ENCODE results near the gene GNGT1.

Gene GNGT1

GRCh38 chr7:93906267-93906666, at the start of gene GNGT1:
TSS of gene GNGT1 (plus strand) at chr7:93906567. CDS start at chr7:93906747, 180 bp downstream.
- DNase-seq = no peak

GRCh38 chr7:93858857-93859256, 47.5 kb upstream of the GNGT1 start:
- DNase-seq = no peak

- DNase-seq = no peak
Measured at GRCh38 chr7:93860261-93860660, 46.1 kb upstream of the GNGT1 start.

GRCh38 chr7:93861325-93861949, 44.9 kb upstream of the GNGT1 start:
- DNase-seq = no peak

- DNase-seq = no peak
Measured at GRCh38 chr7:93862651-93863050, 43.7 kb upstream of the GNGT1 start.

- DNase-seq = no peak
Measured at GRCh38 chr7:93866886-93867285, 39.5 kb upstream of the GNGT1 start.

GRCh38 chr7:93873998-93874574, 32.3 kb upstream of the GNGT1 start:
- no peak for DNase-seq

GRCh38 chr7:93877742-93878141, 28.6 kb upstream of the GNGT1 start:
- DNase-seq = no peak

- no peak for DNase-seq
Measured at GRCh38 chr7:93879356-93879755, 27.0 kb upstream of the GNGT1 start.

- DNase-seq = no peak
Measured at GRCh38 chr7:93882468-93882867, 23.9 kb upstream of the GNGT1 start.

- DNase-seq = no peak
Measured at GRCh38 chr7:93883078-93883916, 23.1 kb upstream of the GNGT1 start.

GRCh38 chr7:93883917-93884345, 22.4 kb upstream of the GNGT1 start:
- no peak for DNase-seq

- DNase-seq = no peak
Measured at GRCh38 chr7:93884541-93884940, 21.8 kb upstream of the GNGT1 start.

GRCh38 chr7:93889261-93889660, 17.1 kb upstream of the GNGT1 start:
- DNase-seq = no peak

- no peak for DNase-seq
Measured at GRCh38 chr7:93890041-93890463, 16.3 kb upstream of the GNGT1 start.

- DNase-seq = no peak
Measured at GRCh38 chr7:93890464-93891068, 15.8 kb upstream of the GNGT1 start, which contains the start of gene TFPI2. TSS of gene TFPI2 (minus strand) at chr7:93890753. CDS start at chr7:93890678, 75 bp downstream.

- no peak for DNase-seq
Measured at GRCh38 chr7:93894426-93894825, 11.9 kb upstream of the GNGT1 start.

GRCh38 chr7:93894966-93895640, 11.3 kb upstream of the GNGT1 start:
- DNase-seq = no peak

- no peak for DNase-seq
Measured at GRCh38 chr7:93895859-93896600, 10.3 kb upstream of the GNGT1 start.

GRCh38 chr7:93897680-93898079, 8.7 kb upstream of the GNGT1 start:
- no peak for DNase-seq

- no peak for DNase-seq
Measured at GRCh38 chr7:93902777-93903423, 3.5 kb upstream of the GNGT1 start.

All from CD4-positive, alpha-beta T cell treated with Interleukin-15 for 1 hour (primary cell).